SU-DHL-6 (cell line): ENCODE data around the gene CCDC85C.

ENCODE experiments used
- H2AFZ ChIP-seq: fragments of 200-600 bp; sonication (generic); 2 replicates; pipeline ENCODE4 v1.6.1; 2014; ENCODE audit warnings: low read depth, mild to moderate bottlenecking, moderate library complexity, mixed read lengths, antibody characterized with exemption, low read length; ENCODE audit not compliant: severe bottlenecking
- H3F3A ChIP-seq: fragments of 200-600 bp; shearing (Covaris generic); 2 replicates; pipeline ENCODE4 v1.6.0; 2016; ENCODE audit warnings: antibody characterized with exemption, mild to moderate bottlenecking; ENCODE audit not compliant: insufficient read depth
- H3K27ac ChIP-seq: fragments of 200-600 bp; sonication (generic); 2 replicates; pipeline ENCODE4 v1.5.1; 2016; ENCODE audit warnings: low read depth, mild to moderate bottlenecking, low read length, moderate library complexity, mixed read lengths
- H3K27me3 ChIP-seq: fragments of 200-600 bp; sonication (generic), shearing (Covaris generic); 2 replicates; pipeline ENCODE4 v1.6.0; 2014; ENCODE audit warnings: mild to moderate bottlenecking, low read length
- H3K36me3 ChIP-seq: fragments of 200-600 bp; sonication (generic); 2 replicates; pipeline ENCODE4 v1.6.1; 2014; ENCODE audit warnings: mild to moderate bottlenecking, low read length, mixed read lengths
- H3K4me2 ChIP-seq: fragments of 300-600, 200-600 bp; shearing (Covaris generic), sonication (generic); 2 replicates; pipeline ENCODE4 v1.6.0; 2014; ENCODE audit warnings: low read length, low read depth, mild to moderate bottlenecking; ENCODE audit not compliant: poor library complexity, severe bottlenecking
- H3K4me3 ChIP-seq: fragments of 200-600 bp; sonication (generic); 2 replicates; pipeline ENCODE4 v1.5.1; 2014; ENCODE audit warnings: antibody characterized with exemption, low read length, mild to moderate bottlenecking, mixed read lengths; ENCODE audit not compliant: insufficient read depth, poor library complexity, severe bottlenecking
- H3K79me2 ChIP-seq: fragments of 200-600 bp; sonication (generic); 2 replicates; pipeline ENCODE4 v1.6.1; 2014; ENCODE audit warnings: mild to moderate bottlenecking, low read length, moderate library complexity; ENCODE audit not compliant: insufficient read depth
- H3K9ac ChIP-seq: fragments of 200-600 bp; sonication (generic); 2 replicates; pipeline ENCODE4 v1.7.0; 2014; ENCODE audit warnings: mild to moderate bottlenecking, low read length
- H3K9me2 ChIP-seq: fragments of 200-600 bp; sonication (generic); replicated peaks from 2 replicates; pipeline ENCODE4 v1.6.1; 2014; ENCODE audit warnings: low read length; ENCODE audit not compliant: insufficient read depth
- H3K9me3 ChIP-seq: fragments of 200-600 bp; sonication (generic); 2 replicates; pipeline ENCODE4 v1.6.1; 2014; ENCODE audit warnings: low read length, mixed read lengths; ENCODE audit not compliant: insufficient read depth
- H4K20me1 ChIP-seq: fragments of 200-600 bp; sonication (generic); 2 replicates; pipeline ENCODE4 v1.6.1; 2014; ENCODE audit warnings: low read depth, mild to moderate bottlenecking, antibody characterized with exemption, low read length, moderate library complexity, mixed read lengths
- CTCF ChIP-seq: fragments of 200-600 bp; sonication (generic); IDR thresholded peaks from one replicate; pipeline ENCODE4 v1.5.1; 2017; ENCODE audit warnings: antibody characterized with exemption, mild to moderate bottlenecking, low read length, moderate library complexity; ENCODE audit not compliant: insufficient read depth, poor library complexity, severe bottlenecking
- EZH2phosphoT487 ChIP-seq: fragments of 200-600 bp; sonication (generic), shearing (Covaris generic); conservative IDR thresholded peaks from 2 replicates; pipeline ENCODE4 v1.6.1; 2018; ENCODE audit warnings: mild to moderate bottlenecking, antibody characterized with exemption, low read length, moderate library complexity, mixed read lengths

Gene CCDC85C

DNA sequence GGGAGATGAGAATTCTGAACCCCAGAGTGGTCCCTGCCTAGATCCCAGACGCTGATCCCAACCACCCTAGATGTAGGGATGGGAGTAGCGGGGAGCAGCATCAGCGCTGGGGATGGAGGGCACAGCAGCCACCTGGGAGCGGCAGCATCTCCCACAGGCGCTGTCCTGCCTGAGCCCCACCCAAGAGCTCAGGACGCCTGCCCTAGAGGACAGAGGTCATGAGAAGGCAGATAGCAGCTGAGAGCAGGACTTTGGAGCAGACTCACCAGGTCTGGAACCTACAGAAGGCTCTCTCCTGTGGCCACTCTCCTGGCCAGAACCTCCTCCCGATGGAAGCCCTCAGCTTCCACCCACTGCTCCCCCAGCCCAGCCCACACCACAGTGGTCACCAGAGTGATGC, 7.2 kb downstream of the CCDC85C start:
- H3K36me3 ChIP-seq: no peaks in the 10 kb centered on the region
- H3K9me3 ChIP-seq: no peaks in the 10 kb centered on the region
- no peak overlapping the region for H3K4me3 ChIP-seq
- no peak overlapping the region for H3K27ac ChIP-seq
- H3K27me3 ChIP-seq: no peaks in the 10 kb centered on the region
- H3K9me2 ChIP-seq: no peaks in the 10 kb centered on the region
- no peak overlapping the region for H2AFZ ChIP-seq
- no peaks in the 10 kb centered on the region for H3F3A ChIP-seq
- no peak overlapping the region for H3K4me2 ChIP-seq
- no peaks in the 10 kb centered on the region for H4K20me1 ChIP-seq
- H3K9ac ChIP-seq: no peak overlapping the region
- TF ChIP-seq EZH2phosphoT487 (no peak), CTCF (no peak)
- H3K79me2 ChIP-seq: no peaks in the 10 kb centered on the region

DNA sequence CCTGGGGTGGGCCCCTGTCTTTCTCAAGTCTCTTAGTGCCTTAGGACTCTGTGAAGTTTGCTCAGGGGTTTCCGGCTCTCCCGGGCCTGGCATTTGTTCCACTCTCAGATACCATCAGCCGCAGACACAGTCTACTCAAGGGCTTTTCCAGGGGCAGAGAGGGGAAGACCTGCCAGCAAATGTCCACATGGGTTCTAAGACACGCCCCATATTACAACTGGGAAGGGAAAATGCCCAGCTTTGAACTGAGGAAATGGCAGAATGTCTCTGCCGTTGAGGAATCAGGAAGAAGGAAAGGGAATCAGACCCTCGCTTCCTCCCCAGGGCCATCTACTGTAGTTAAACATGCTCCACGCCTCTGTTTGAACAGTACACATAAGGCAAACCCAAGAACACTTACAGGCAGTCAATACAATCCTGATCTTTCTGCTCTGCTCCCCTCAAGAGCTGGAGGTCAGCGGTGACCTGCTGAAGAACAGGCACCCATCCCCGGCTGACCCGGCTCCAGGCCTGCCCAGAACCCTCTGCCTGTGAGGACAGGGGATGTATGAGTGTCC, 7.9 kb downstream of the CCDC85C start:
- Histone ChIP-seq H4K20me1 (no peaks in the 10 kb centered on the region), H3K27me3 (no peaks in the 10 kb centered on the region), H3K36me3 (no peaks in the 10 kb centered on the region), H3K4me3 (no peak overlapping the region), H3K9ac (no peak overlapping the region), H3K9me2 (no peaks in the 10 kb centered on the region), H2AFZ (no peak overlapping the region), H3F3A (no peaks in the 10 kb centered on the region), H3K79me2 (no peaks in the 10 kb centered on the region), H3K27ac (no peak overlapping the region), H3K9me3 (no peaks in the 10 kb centered on the region), H3K4me2 (no peak overlapping the region)
- no peak for TF ChIP-seq EZH2phosphoT487
- no peak for TF ChIP-seq CTCF

- TF ChIP-seq EZH2phosphoT487: no peak
- H3K79me2 ChIP-seq: no peaks in the 10 kb centered on the region
- no peak overlapping the region for H3K4me3 ChIP-seq
- no peak overlapping the region for H3K9ac ChIP-seq
- H2AFZ ChIP-seq: no peak overlapping the region
- no peaks in the 10 kb centered on the region for H3F3A ChIP-seq
- no peaks in the 10 kb centered on the region for H4K20me1 ChIP-seq
- no peak overlapping the region for H3K4me2 ChIP-seq
- no peaks in the 10 kb centered on the region for H3K36me3 ChIP-seq
- no peaks in the 10 kb centered on the region for H3K9me3 ChIP-seq
- H3K27me3 ChIP-seq: no peaks in the 10 kb centered on the region
- no peaks in the 10 kb centered on the region for H3K9me2 ChIP-seq
- H3K27ac ChIP-seq: no peak overlapping the region
Measured at GRCh38 chr14:99595524-99595923, 8.5 kb downstream of the CCDC85C start.

DNA sequence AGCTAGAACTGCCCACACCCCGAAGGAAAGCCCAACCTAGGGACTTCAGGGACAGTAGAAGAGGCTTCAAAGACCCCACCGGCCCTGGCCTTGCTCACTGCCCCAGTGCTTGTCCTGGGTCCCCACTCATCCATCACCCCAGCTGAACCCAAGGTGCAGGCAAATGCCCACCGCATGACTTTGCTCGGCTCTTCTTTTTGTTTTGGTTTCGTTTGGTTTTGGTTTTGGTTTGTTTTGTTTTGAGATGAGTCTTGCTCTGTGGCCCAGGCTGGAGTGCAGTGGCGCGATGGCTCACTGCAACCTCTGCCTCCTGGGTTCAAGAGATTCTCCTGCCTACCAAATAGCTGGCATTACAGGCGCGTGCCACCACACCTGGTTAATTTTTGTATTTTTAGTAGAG, 9.0 kb downstream of the CCDC85C start:
- H3K27me3 ChIP-seq: no peaks in the 10 kb centered on the region
- H3F3A ChIP-seq: no peaks in the 10 kb centered on the region
- H3K9me3 ChIP-seq: no peaks in the 10 kb centered on the region
- H3K4me2 ChIP-seq: no peak overlapping the region
- H4K20me1 ChIP-seq: no peaks in the 10 kb centered on the region
- no peak overlapping the region for H2AFZ ChIP-seq
- H3K79me2 ChIP-seq: no peaks in the 10 kb centered on the region
- H3K36me3 ChIP-seq: no peaks in the 10 kb centered on the region
- H3K9ac ChIP-seq: no peak overlapping the region
- TF ChIP-seq EZH2phosphoT487 (no peak), CTCF (no peak)
- no peak overlapping the region for H3K27ac ChIP-seq
- H3K9me2 ChIP-seq: no peaks in the 10 kb centered on the region
- H3K4me3 ChIP-seq: no peak overlapping the region
